GM12878 (cell line): ENCODE results near the gene CLASRP. TPM values are rescaled to one million over a fixed set of nuclear protein-coding genes. Genes with fewer than 3 reads are reported as not detected.

Source experiments
- ASH2L ChIP-seq: fragments of 300-600, 200-600 bp; sonication (generic); IDR thresholded peaks from 2 replicates; pipeline ENCODE4 v1.6.1; 2017; ENCODE audit warnings: low read depth, mild to moderate bottlenecking, borderline replicate concordance
- ATF3 ChIP-seq: IDR thresholded peaks from 2 replicates; pipeline ENCODE4 v1.6.1; 2011; ENCODE audit warnings: low read depth, mild to moderate bottlenecking, low read length, moderate library complexity, borderline replicate concordance; ENCODE audit errors: extremely low read depth
- BCL3 ChIP-seq: IDR thresholded peaks from 2 replicates; pipeline ENCODE4 v1.6.1; 2011; ENCODE audit warnings: borderline replicate concordance, low read depth, mild to moderate bottlenecking, moderate library complexity, low read length; ENCODE audit not compliant: insufficient read depth, poor library complexity, severe bottlenecking
- BHLHE40 ChIP-seq, 2 experiments: fragments of 450-650 bp in 1 of 2; IDR thresholded peaks; 2 replicates each; pipeline ENCODE4 v1.6.1; 2011 to 2017; ENCODE audit warnings: low read depth in 2 of 2, borderline replicate concordance in 1 of 2, improper control_type of control experiment in 1 of 2, low read length in 1 of 2, mild to moderate bottlenecking in 1 of 2
- CEBPB ChIP-seq, 2 experiments: fragments of 150-350 bp in 1 of 2; IDR thresholded peaks; 2 replicates each; pipeline ENCODE4 v1.6.1; 2012 to 2014; ENCODE audit warnings: low read depth in 2 of 2, low read length in 2 of 2, borderline replicate concordance in 1 of 2, inconsistent platforms in 1 of 2
- CHD1 ChIP-seq: IDR thresholded peaks from 2 replicates; pipeline ENCODE4 v1.6.1; 2012; ENCODE audit warnings: low read depth, low read length, improper control_type of control experiment
- EGR1 ChIP-seq, 2 experiments: IDR thresholded peaks; 1 replicate in 1 of 2; 2 replicates in 1 of 2; pipeline ENCODE4 v1.6.1; 2011 to 2012; ENCODE audit warnings: low read depth in 2 of 2, low read length in 2 of 2, borderline replicate concordance in 1 of 2, mild to moderate bottlenecking in 1 of 2, moderate library complexity in 1 of 2
- KAT2A ChIP-seq: conservative IDR thresholded peaks from 2 replicates; pipeline ENCODE4 v1.6.1; 2011; ENCODE audit warnings: low read depth, low read length; ENCODE audit not compliant: control insufficient read depth
- NR2F1 ChIP-seq: fragments of 450-650 bp; conservative IDR thresholded peaks from 2 replicates; pipeline ENCODE4 v1.6.1; 2017; ENCODE audit warnings: mild to moderate bottlenecking
- SKIL ChIP-seq: fragments of 450-650 bp; IDR thresholded peaks from 2 replicates; pipeline ENCODE4 v1.6.1; 2017; ENCODE audit warnings: mild to moderate bottlenecking, low read depth, inconsistent platforms; ENCODE audit not compliant: poor library complexity, severe bottlenecking
- SPI1 ChIP-seq: IDR thresholded peaks from 2 replicates; pipeline ENCODE4 v1.6.1; 2011; ENCODE audit warnings: low read depth, mild to moderate bottlenecking, low read length, moderate library complexity, borderline replicate concordance; ENCODE audit not compliant: insufficient read depth
- polyA plus RNA-seq, 11 experiments: library from polyadenylated mRNA; depleted of rRNA in 4 of 11; unstranded in 6 of 11; stranded (reverse) in 5 of 11; fragments of >200 nt; fragmentation: Nextera tagmentation in 4 of 11; fragmentation: Illumina TruSeq in 1 of 11; extraction: Ambion mirVana in 4 of 11; extraction: Trizol in 1 of 11; gene quantifications; 1 replicate in 1 of 11; 2 replicates in 10 of 11; pipeline versions ENCODE4 v1.2.1 to v1.2.3, GENCODE V29; 2011 to 2016; ENCODE audit warnings: inconsistent platforms in 2 of 11, missing spikeins in 2 of 11, low read depth in 1 of 11
- total RNA-seq, 4 experiments: library from RNA; depleted of rRNA in 3 of 4; stranded (reverse); fragments of >200 nt in 3 of 4; fragmentation: Illumina TruSeq in 1 of 4; extraction: Trizol in 1 of 4; gene quantifications; 2 replicates each; pipeline versions ENCODE4 v1.2.1 to v1.2.3, GENCODE V29; 2013 to 2021
- TF ChIP-seq, protein P1 (sequence below): fragments of 450-650 bp; IDR thresholded peaks from 2 replicates; pipeline ENCODE4 v1.6.1; 2014; ENCODE audit warnings: mild to moderate bottlenecking

CLASRP gene
- total and polyA plus RNA-seq, 10 of the 15 experiments (the other 5 are each of a cell fraction or from before 2014, with no cell fraction given): 0.68 to 75.8 (median 30.2) TPM

DNA sequence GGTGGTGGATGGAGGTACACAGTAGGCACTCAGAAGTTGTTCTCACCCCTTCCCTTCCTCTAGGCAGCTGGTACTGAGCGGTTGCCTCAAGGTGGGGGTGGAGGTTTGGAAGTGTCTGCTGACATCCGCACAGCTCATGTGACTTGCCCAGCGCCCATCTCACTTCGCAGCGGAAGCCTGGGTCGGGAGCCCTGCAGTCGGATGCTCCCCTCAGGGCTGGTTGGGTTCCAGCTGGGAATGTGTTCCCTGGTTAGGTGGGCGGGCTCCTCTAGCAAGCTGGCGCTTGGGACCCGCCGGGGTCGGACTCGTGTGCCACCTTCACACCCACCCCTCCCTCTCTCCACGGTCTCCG, 64.3 kb downstream of the CLASRP start (continued):
- no peak for TF ChIP-seq ATF3
- TF ChIP-seq ASH2L: no peak
- no peak for TF ChIP-seq BCL3
- TF ChIP-seq, protein P1, sequence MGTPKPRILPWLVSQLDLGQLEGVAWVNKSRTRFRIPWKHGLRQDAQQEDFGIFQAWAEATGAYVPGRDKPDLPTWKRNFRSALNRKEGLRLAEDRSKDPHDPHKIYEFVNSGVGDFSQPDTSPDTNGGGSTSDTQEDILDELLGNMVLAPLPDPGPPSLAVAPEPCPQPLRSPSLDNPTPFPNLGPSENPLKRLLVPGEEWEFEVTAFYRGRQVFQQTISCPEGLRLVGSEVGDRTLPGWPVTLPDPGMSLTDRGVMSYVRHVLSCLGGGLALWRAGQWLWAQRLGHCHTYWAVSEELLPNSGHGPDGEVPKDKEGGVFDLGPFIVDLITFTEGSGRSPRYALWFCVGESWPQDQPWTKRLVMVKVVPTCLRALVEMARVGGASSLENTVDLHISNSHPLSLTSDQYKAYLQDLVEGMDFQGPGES: no peak
- TF ChIP-seq SKIL: no peak
- no peak for TF ChIP-seq CEBPB (IDR thresholded peaks at IDR 0.05; ENCODE audit: borderline replicate concordance in 1 of 2, low read depth in 2 of 2, low read length in 2 of 2)
- TF ChIP-seq BHLHE40 (IDR thresholded peaks at IDR 0.05; ENCODE audit: borderline replicate concordance in 1 of 2, low read depth in 2 of 2, low read length in 1 of 2): peak; percentile 31 to 61; a peak in 2 of 4 replicates
- no peak for TF ChIP-seq CHD1
- no peak for TF ChIP-seq SPI1
- TF ChIP-seq NR2F1: no peak
- TF ChIP-seq EGR1 (IDR thresholded peaks at IDR 0.05; ENCODE audit: borderline replicate concordance in 1 of 2, low read depth in 2 of 2, low read length in 2 of 2): no peak
- TF ChIP-seq KAT2A: no peak
